GM12865 (cell line): ENCODE data around the gene THRAP3.

ENCODE experiments used
- DNase-seq: peaks from one replicate; pipeline ENCODE4 v3.0.0; 2010; ENCODE audit warnings: low read depth
- H3K4me3 ChIP-seq: 2 replicates; pipeline ENCODE4 v1.5.1; 2011; ENCODE audit warnings: mild to moderate bottlenecking, low read depth, low read length, control low read depth
- CTCF ChIP-seq: IDR thresholded peaks from 2 replicates; pipeline ENCODE4 v1.5.1; 2011; ENCODE audit warnings: low read length, control low read depth, low read depth, inconsistent platforms; ENCODE audit not compliant: insufficient read depth; ENCODE audit errors: missing control alignments

The THRAP3 gene

GRCh38 chr1:36306902-36307456 lies 82.7 kb downstream of the THRAP3 start:
- no peak for TF ChIP-seq CTCF
- DNase-seq: peak; percentile 96
- peak overlapping the region; percentile 79 for H3K4me3 ChIP-seq

GRCh38 chr1:36307601-36308330 lies 83.5 kb downstream of the THRAP3 start:
- no peak for TF ChIP-seq CTCF

GRCh38 chr1:36309397-36309796 lies 85.2 kb downstream of the THRAP3 start:
- no peak for DNase-seq
- TF ChIP-seq CTCF: no peak
- H3K4me3 ChIP-seq: no peak overlapping the region

More at GRCh38 chr1:36307601-36308330, 83.5 kb downstream of the THRAP3 start:
- no peak for DNase-seq
- peak overlapping the region; percentile 79 for H3K4me3 ChIP-seq

- no peak overlapping the region for H3K4me3 ChIP-seq
- DNase-seq: no peak
- no peak for TF ChIP-seq CTCF
These were observed 96.1 kb downstream of the THRAP3 start for GRCh38 chr1:36320291-36320761.

- no peak for TF ChIP-seq CTCF
- H3K4me3 ChIP-seq: no peak overlapping the region; the same call in 1 of the 2 replicates
- DNase-seq: no peak
These were observed 96.5 kb downstream of the THRAP3 start for GRCh38 chr1:36320767-36321118.

GRCh38 chr1:36321119-36321951 lies 97.1 kb downstream of the THRAP3 start:
- no peak for TF ChIP-seq CTCF
- peak; percentile 19 for DNase-seq
- peak overlapping the region; percentile 22 for H3K4me3 ChIP-seq
